Endothelial cell of umbilical vein (primary cell): Measurements from ENCODE around the gene YTHDC2.

Experiments used
- EZH2 ChIP-seq: IDR thresholded peaks from 2 replicates; pipeline ENCODE4 v1.6.1; 2012; ENCODE audit warnings: borderline replicate concordance, low read depth, mild to moderate bottlenecking, moderate library complexity, low read length, inconsistent platforms; ENCODE audit not compliant: severe bottlenecking
- FOS ChIP-seq: IDR thresholded peaks from 2 replicates; pipeline ENCODE4 v1.6.1; 2011; ENCODE audit warnings: mild to moderate bottlenecking, low read length, moderate library complexity, borderline replicate concordance; ENCODE audit not compliant: insufficient read depth
- JUN ChIP-seq: IDR thresholded peaks from 2 replicates; pipeline ENCODE4 v1.6.1; 2011; ENCODE audit warnings: borderline replicate concordance, low read depth; ENCODE audit not compliant: insufficient read length, insufficient read depth
- MYC ChIP-seq: IDR thresholded peaks from one replicate; pipeline ENCODE4 v1.6.1; 2011; ENCODE audit warnings: mild to moderate bottlenecking, low read depth, low read length
- POLR2A ChIP-seq: IDR thresholded peaks from 2 replicates; pipeline ENCODE4 v1.6.1; 2012; ENCODE audit warnings: low read depth, mild to moderate bottlenecking, control low read depth, low read length
- POLR2AphosphoS5 ChIP-seq: IDR thresholded peaks from 2 replicates; pipeline ENCODE4 v1.6.1; 2012; ENCODE audit warnings: low read depth, mild to moderate bottlenecking, control low read depth, low read length, moderate library complexity; ENCODE audit not compliant: insufficient read depth
- TF ChIP-seq, protein P1 (sequence below), 2 donors: IDR thresholded peaks; 1 replicate in 1 of 2; 2 replicates in 1 of 2; pipeline ENCODE4 v1.5.1; 2011; ENCODE audit warnings: low read length in 2 of 2, mild to moderate bottlenecking in 2 of 2, moderate library complexity in 2 of 2, control low read depth in 1 of 2, inconsistent platforms in 1 of 2, low read depth in 1 of 2; ENCODE audit not compliant: insufficient read depth in 1 of 2; ENCODE audit errors: extremely low read depth in 1 of 2
- TF ChIP-seq, protein P2 (sequence below): IDR thresholded peaks from 2 replicates; pipeline ENCODE4 v1.6.1; 2011; ENCODE audit not compliant: insufficient read depth, insufficient read length

DNA sequence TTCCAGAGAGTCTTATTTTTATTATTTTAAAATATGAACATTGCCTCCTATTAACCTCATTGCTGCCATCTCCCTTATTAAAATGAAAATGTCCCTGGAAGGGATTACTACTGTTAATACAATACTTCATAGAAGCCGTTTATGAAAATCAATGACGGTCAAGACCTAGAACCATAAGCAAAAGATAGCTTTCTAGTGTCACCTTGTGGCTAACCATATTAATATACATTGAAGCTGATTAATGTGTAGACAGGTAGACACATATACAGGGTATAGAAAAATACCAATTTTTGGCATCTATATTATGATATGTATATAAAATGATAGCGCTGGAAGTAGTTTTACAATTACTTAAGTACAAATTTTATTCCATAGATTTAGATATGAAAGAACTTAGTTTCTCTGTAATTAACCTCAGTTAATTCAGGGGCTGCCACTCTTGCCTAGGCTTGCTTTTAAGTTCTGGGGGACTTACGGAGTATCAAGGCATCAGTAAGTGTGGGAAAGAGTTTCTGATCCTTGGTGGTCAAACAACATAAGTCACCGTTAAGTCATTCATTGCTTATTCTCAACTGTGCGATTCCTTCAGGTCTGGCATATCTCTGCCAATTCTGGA lies 2.5 kb upstream of the YTHDC2 start:
- TF ChIP-seq, protein P1, sequence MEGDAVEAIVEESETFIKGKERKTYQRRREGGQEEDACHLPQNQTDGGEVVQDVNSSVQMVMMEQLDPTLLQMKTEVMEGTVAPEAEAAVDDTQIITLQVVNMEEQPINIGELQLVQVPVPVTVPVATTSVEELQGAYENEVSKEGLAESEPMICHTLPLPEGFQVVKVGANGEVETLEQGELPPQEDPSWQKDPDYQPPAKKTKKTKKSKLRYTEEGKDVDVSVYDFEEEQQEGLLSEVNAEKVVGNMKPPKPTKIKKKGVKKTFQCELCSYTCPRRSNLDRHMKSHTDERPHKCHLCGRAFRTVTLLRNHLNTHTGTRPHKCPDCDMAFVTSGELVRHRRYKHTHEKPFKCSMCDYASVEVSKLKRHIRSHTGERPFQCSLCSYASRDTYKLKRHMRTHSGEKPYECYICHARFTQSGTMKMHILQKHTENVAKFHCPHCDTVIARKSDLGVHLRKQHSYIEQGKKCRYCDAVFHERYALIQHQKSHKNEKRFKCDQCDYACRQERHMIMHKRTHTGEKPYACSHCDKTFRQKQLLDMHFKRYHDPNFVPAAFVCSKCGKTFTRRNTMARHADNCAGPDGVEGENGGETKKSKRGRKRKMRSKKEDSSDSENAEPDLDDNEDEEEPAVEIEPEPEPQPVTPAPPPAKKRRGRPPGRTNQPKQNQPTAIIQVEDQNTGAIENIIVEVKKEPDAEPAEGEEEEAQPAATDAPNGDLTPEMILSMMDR (IDR thresholded peaks at IDR 0.05; ENCODE audit: extremely low read depth in 1 of 2, insufficient read depth in 1 of 2, low read depth in 1 of 2, low read length in 2 of 2): peak; percentile 24 to 30
- no peak for TF ChIP-seq POLR2A
- no peak for TF ChIP-seq MYC
- TF ChIP-seq EZH2: no peak
- no peak for TF ChIP-seq POLR2AphosphoS5
- no peak for TF ChIP-seq FOS
- TF ChIP-seq, protein P2, sequence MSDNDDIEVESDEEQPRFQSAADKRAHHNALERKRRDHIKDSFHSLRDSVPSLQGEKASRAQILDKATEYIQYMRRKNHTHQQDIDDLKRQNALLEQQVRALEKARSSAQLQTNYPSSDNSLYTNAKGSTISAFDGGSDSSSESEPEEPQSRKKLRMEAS: no peak
- no peak for TF ChIP-seq JUN
